ENCODE measurements around the gene TTC29. TPM values are rescaled to one million over a fixed set of nuclear protein-coding genes. Genes with fewer than 3 reads are reported as not detected.

Gene TTC29
- total RNA-seq, 1 donor from 2014 or later: not detected

DNA sequence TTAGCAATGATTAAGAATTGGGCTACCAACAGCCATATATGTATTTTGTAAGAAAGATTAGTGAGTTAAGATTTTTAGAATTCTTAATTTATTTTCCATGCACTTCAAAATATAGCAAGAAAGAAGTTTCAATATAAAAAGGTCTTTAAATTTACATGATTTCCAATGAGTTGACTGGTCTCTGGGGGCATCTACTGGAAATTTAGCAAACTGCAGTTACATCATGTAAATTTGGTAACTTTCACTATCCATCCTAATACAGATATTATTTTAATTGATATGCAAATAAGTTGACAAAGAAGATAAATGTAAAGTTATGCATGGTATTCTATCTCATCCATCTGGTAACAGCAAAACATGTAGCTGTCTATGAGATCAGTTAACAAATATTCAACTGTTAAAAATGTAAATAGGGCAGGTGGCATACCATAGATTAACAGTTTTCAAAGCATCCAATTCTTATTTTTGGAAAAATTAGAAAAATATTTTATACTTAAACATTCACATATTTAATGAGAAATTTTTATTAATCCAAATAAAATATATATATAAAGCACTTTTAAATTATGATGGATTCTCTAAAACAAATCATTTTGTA lies 29.1 kb downstream of the TTC29 start:
- Histone ChIP-seq H3K9me3 (no peaks in the 10 kb centered on the region), H3K27ac (no peak overlapping the region), H3K4me1 (no peaks in the 10 kb centered on the region), H3K4me3 (no peak overlapping the region), H3K27me3 (peaks cover 17% of the 10 kb centered on the region), H3K36me3 (no peaks in the 10 kb centered on the region)
- TF ChIP-seq, protein P1, sequence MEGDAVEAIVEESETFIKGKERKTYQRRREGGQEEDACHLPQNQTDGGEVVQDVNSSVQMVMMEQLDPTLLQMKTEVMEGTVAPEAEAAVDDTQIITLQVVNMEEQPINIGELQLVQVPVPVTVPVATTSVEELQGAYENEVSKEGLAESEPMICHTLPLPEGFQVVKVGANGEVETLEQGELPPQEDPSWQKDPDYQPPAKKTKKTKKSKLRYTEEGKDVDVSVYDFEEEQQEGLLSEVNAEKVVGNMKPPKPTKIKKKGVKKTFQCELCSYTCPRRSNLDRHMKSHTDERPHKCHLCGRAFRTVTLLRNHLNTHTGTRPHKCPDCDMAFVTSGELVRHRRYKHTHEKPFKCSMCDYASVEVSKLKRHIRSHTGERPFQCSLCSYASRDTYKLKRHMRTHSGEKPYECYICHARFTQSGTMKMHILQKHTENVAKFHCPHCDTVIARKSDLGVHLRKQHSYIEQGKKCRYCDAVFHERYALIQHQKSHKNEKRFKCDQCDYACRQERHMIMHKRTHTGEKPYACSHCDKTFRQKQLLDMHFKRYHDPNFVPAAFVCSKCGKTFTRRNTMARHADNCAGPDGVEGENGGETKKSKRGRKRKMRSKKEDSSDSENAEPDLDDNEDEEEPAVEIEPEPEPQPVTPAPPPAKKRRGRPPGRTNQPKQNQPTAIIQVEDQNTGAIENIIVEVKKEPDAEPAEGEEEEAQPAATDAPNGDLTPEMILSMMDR (IDR thresholded peaks at IDR 0.05): peak; percentile 79
- DNase-seq: no peak
- intact Hi-C loops (cut with DNase I): loop anchor here (10.0 kb wide), 1 partner anchor 582 kb away; no protein-coding TSS in a partner anchor
- ATAC-seq: peak; percentile 36

GRCh38 chr4:146915132-146915531 lies 30.5 kb downstream of the TTC29 start:
- Histone ChIP-seq H3K9me3 (no peaks in the 10 kb centered on the region), H3K27me3 (peaks cover 10% of the 10 kb centered on the region), H3K4me3 (no peak overlapping the region), H3K4me1 (no peaks in the 10 kb centered on the region), H3K27ac (no peak overlapping the region), H3K36me3 (no peaks in the 10 kb centered on the region)
- no peak for ATAC-seq
- intact Hi-C loops (cut with DNase I): loop anchor here (10.0 kb wide), 1 partner anchor 580 kb away; no protein-coding TSS in a partner anchor
- TF ChIP-seq, protein P1 (IDR thresholded peaks at IDR 0.05): no peak
- no peak for DNase-seq

DNA sequence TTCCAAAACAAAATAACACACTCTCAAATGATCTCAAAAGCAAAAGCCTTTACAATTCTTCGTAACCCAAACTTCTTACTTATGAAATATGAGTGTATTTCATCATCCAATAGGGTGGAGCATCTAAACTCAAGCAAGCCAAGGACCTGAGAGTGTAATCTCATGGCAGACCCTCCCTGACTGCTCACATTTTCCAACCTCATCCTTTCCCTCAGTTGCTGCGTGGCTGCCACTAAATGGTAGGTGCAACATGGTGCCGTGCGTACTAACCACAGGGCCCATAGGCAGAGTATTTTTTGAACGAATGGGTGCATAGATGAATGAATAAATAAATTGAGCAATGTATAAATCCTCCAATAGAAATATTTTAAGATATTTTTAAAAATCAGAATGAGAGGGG lies 45.4 kb downstream of the TTC29 start:
- Histone ChIP-seq H3K27me3 (peaks cover 4% of the 10 kb centered on the region), H3K27ac (no peak overlapping the region), H3K9me3 (no peaks in the 10 kb centered on the region), H3K4me3 (no peak overlapping the region), H3K36me3 (no peaks in the 10 kb centered on the region), H3K4me1 (no peaks in the 10 kb centered on the region)
- TF ChIP-seq, protein P1 (IDR thresholded peaks at IDR 0.05): no peak
- intact Hi-C loops (cut with DNase I): no loop called here
- no peak for DNase-seq
- no peak for ATAC-seq

GRCh38 chr4:146890301-146890700 lies 55.4 kb downstream of the TTC29 start:
- H3K36me3 ChIP-seq: no peaks in the 10 kb centered on the region
- no peak overlapping the region for H3K4me3 ChIP-seq
- H3K27ac ChIP-seq: no peak overlapping the region
- no peaks in the 10 kb centered on the region for H3K9me3 ChIP-seq
- no peaks in the 10 kb centered on the region for H3K27me3 ChIP-seq
- TF ChIP-seq, protein P1 (IDR thresholded peaks at IDR 0.05): no peak
- DNase-seq (no peak), ATAC-seq (no peak)
- intact Hi-C loops (cut with DNase I): no loop called here
- no peaks in the 10 kb centered on the region for H3K4me1 ChIP-seq

GRCh38 chr4:146883070-146883469 lies 62.6 kb downstream of the TTC29 start:
- TF ChIP-seq, protein P1 (IDR thresholded peaks at IDR 0.05): no peak
- H3K36me3 ChIP-seq: no peaks in the 10 kb centered on the region
- H3K27me3 ChIP-seq: no peaks in the 10 kb centered on the region
- no peak for DNase-seq
- no peaks in the 10 kb centered on the region for H3K9me3 ChIP-seq
- no peak overlapping the region for H3K4me3 ChIP-seq
- no peaks in the 10 kb centered on the region for H3K4me1 ChIP-seq
- H3K27ac ChIP-seq: no peak overlapping the region
- ATAC-seq: peak; percentile 84
- intact Hi-C loops (cut with DNase I): no loop called here

DNA sequence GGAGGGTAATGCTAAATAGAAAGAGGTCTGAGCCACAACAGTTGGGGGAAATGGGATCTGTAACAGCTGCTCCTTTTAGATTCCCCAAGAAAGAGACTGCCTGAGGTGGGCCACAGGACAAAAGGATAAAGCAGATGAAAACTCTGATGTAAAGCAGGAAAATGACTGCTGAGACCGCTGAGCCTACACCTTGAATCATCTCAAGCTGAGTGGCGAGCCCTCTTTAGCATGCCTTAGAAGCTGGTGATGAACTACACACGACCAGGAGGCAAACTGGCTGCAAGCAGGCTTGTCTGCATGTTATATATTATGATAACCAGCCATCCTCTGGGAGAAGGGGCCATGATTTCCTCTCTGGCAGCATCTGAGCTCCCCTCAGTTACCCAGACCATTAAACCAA lies 88.4 kb downstream of the TTC29 start:
- H3K9me3 ChIP-seq: no peaks in the 10 kb centered on the region
- no peaks in the 10 kb centered on the region for H3K4me1 ChIP-seq
- no peaks in the 10 kb centered on the region for H3K27me3 ChIP-seq
- H3K4me3 ChIP-seq: no peak overlapping the region
- H3K36me3 ChIP-seq: no peaks in the 10 kb centered on the region
- TF ChIP-seq, protein P1 (IDR thresholded peaks at IDR 0.05): no peak
- H3K27ac ChIP-seq: no peak overlapping the region
- no peak for ATAC-seq
- DNase-seq: no peak
- intact Hi-C loops (cut with DNase I): no loop called here
